Epithelial cell of esophagus (primary cell): Measurements from ENCODE around the gene SLC26A3.
A peak's percentile ranks its signal among the peaks of the same experiment; 100 is the strongest.

Source experiments
- DNase-seq: peaks from one replicate; pipeline ENCODE4 v3.0.0; 2010; ENCODE audit warnings: low read depth
- H3K4me3 ChIP-seq: 2 replicates; pipeline ENCODE4 v1.5.1; 2011; ENCODE audit warnings: mild to moderate bottlenecking, low read length, control low read depth
- CTCF ChIP-seq: IDR thresholded peaks from 2 replicates; pipeline ENCODE4 v1.5.1; 2011; ENCODE audit warnings: low read depth, mild to moderate bottlenecking, low read length, control low read depth, inconsistent platforms; ENCODE audit not compliant: insufficient read depth; ENCODE audit errors: missing control alignments

Gene SLC26A3

GRCh38 chr7:107718456-107719193 is 84.4 kb downstream of the SLC26A3 start:
- TF ChIP-seq CTCF: no peak
- no peak for DNase-seq
- H3K4me3 ChIP-seq: no peak overlapping the region

DNA sequence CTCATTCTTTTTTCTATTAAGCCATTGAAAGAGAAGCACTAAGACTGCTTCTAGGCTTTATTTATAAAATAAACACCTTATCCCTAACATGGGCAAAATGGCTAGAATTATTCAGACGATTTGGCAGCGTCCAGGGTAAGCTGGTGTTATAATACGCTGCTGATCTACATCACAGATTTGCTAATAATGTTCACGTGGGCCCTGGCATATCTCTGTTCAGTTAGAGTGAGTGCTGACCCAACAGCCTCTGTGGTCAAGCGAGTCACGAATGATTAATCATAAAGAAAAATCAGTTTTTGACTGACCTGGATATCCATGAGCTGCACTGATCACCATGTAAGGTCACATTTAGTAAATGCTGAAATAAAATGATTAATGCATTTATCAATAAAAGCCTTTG is 87.5 kb downstream of the SLC26A3 start:
- peak; percentile 40 for DNase-seq
- no peak overlapping the region for H3K4me3 ChIP-seq
- no peak for TF ChIP-seq CTCF
